ENCODE measurements around the gene KRTAP5-4.
"Not testable (repeated sequence)": the region's sequence is repeated elsewhere in the genome, so short reads cannot be mapped to it uniquely, and the experiment has no call there.

GRCh38 chr11:1598406-1598805 is 23.5 kb downstream of the KRTAP5-4 start:
- TF ChIP-seq CTCF, POLR2A (IDR thresholded peaks at IDR 0.05): not testable (repeated sequence)

Measured in esophagus squamous epithelium (tissue), 4 donors.